ENCODE results near the gene CELF6.
A peak's percentile ranks its signal among the peaks of the same experiment; 100 is the strongest.

Gene CELF6

GRCh38 chr15:72323752-72324151 is 3.8 kb upstream of the CELF6 start:
- H3K4me1 ChIP-seq (ENCODE audit: control insufficient read depth, insufficient read depth, low read length, poor library complexity, severe bottlenecking): peaks cover 8% of the 10 kb centered on the region
- no peak overlapping the region for H3K4me3 ChIP-seq (ENCODE audit: insufficient read depth, low read depth, low read length, poor library complexity, severe bottlenecking)
- no peaks in the 10 kb centered on the region for H3K36me3 ChIP-seq (ENCODE audit: control insufficient read depth, insufficient read depth, low read length)
- no peaks in the 10 kb centered on the region for H3K9me3 ChIP-seq (ENCODE audit: control insufficient read depth, low read length)
- H3K27ac ChIP-seq (ENCODE audit: insufficient read depth, low read length, poor library complexity, severe bottlenecking): no peak overlapping the region
- H3K27me3 ChIP-seq (replicated peaks; ENCODE audit: control insufficient read depth, insufficient read depth, low read length, poor library complexity, severe bottlenecking): no peaks in the 10 kb centered on the region
- DNase-seq: no peak

GRCh38 chr15:72319360-72319984 is 485 bp downstream of the CELF6 start:
- H3K4me3 ChIP-seq (ENCODE audit: insufficient read depth, low read depth, low read length, poor library complexity, severe bottlenecking): no peak overlapping the region
- no peaks in the 10 kb centered on the region for H3K9me3 ChIP-seq (ENCODE audit: control insufficient read depth, low read length)
- H3K4me1 ChIP-seq (ENCODE audit: control insufficient read depth, insufficient read depth, low read length, poor library complexity, severe bottlenecking): peaks cover 8% of the 10 kb centered on the region
- no peak overlapping the region for H3K27ac ChIP-seq (ENCODE audit: insufficient read depth, low read length, poor library complexity, severe bottlenecking)
- H3K36me3 ChIP-seq (ENCODE audit: control insufficient read depth, insufficient read depth, low read length): no peaks in the 10 kb centered on the region
- no peaks in the 10 kb centered on the region for H3K27me3 ChIP-seq (replicated peaks; ENCODE audit: control insufficient read depth, insufficient read depth, low read length, poor library complexity, severe bottlenecking)
- DNase-seq: peak in 2 of 3 donors; percentile 17 to 37

GRCh38 chr15:72318408-72318942 is 1.5 kb downstream of the CELF6 start:
- no peaks in the 10 kb centered on the region for H3K36me3 ChIP-seq (ENCODE audit: control insufficient read depth, insufficient read depth, low read length)
- no peak overlapping the region for H3K4me3 ChIP-seq (ENCODE audit: insufficient read depth, low read depth, low read length, poor library complexity, severe bottlenecking)
- no peak for DNase-seq
- H3K27me3 ChIP-seq (replicated peaks; ENCODE audit: control insufficient read depth, insufficient read depth, low read length, poor library complexity, severe bottlenecking): no peaks in the 10 kb centered on the region
- no peak overlapping the region for H3K27ac ChIP-seq (ENCODE audit: insufficient read depth, low read length, poor library complexity, severe bottlenecking)
- no peaks in the 10 kb centered on the region for H3K9me3 ChIP-seq (ENCODE audit: control insufficient read depth, low read length)
- H3K4me1 ChIP-seq (ENCODE audit: control insufficient read depth, insufficient read depth, low read length, poor library complexity, severe bottlenecking): peaks cover 8% of the 10 kb centered on the region

- Histone ChIP-seq H3K4me1 (ENCODE audit: control insufficient read depth, insufficient read depth, low read length, poor library complexity, severe bottlenecking) (peaks cover 8% of the 10 kb centered on the region), H3K27me3 (replicated peaks; ENCODE audit: control insufficient read depth, insufficient read depth, low read length, poor library complexity, severe bottlenecking) (no peaks in the 10 kb centered on the region), H3K9me3 (ENCODE audit: control insufficient read depth, low read length) (no peaks in the 10 kb centered on the region), H3K27ac (ENCODE audit: insufficient read depth, low read length, poor library complexity, severe bottlenecking) (no peak overlapping the region), H3K4me3 (ENCODE audit: insufficient read depth, low read depth, low read length, poor library complexity, severe bottlenecking) (no peak overlapping the region), H3K36me3 (ENCODE audit: control insufficient read depth, insufficient read depth, low read length) (no peaks in the 10 kb centered on the region)
- no peak for DNase-seq
Observed at GRCh38 chr15:72315706-72316370, 4.1 kb downstream of the CELF6 start.

- no peaks in the 10 kb centered on the region for H3K4me1 ChIP-seq (ENCODE audit: control insufficient read depth, insufficient read depth, low read length, poor library complexity, severe bottlenecking)
- H3K9me3 ChIP-seq (ENCODE audit: control insufficient read depth, low read length): no peaks in the 10 kb centered on the region
- H3K27ac ChIP-seq (ENCODE audit: insufficient read depth, low read length, poor library complexity, severe bottlenecking): no peak overlapping the region
- no peak for DNase-seq
- H3K4me3 ChIP-seq (ENCODE audit: insufficient read depth, low read depth, low read length, poor library complexity, severe bottlenecking): no peak overlapping the region
- H3K27me3 ChIP-seq (replicated peaks; ENCODE audit: control insufficient read depth, insufficient read depth, low read length, poor library complexity, severe bottlenecking): no peaks in the 10 kb centered on the region
- H3K36me3 ChIP-seq (ENCODE audit: control insufficient read depth, insufficient read depth, low read length): no peaks in the 10 kb centered on the region
Observed at GRCh38 chr15:72313881-72314280, 6.1 kb downstream of the CELF6 start.

- Histone ChIP-seq H3K36me3 (ENCODE audit: control insufficient read depth, insufficient read depth, low read length) (no peaks in the 10 kb centered on the region), H3K4me3 (ENCODE audit: insufficient read depth, low read depth, low read length, poor library complexity, severe bottlenecking) (no peak overlapping the region), H3K4me1 (ENCODE audit: control insufficient read depth, insufficient read depth, low read length, poor library complexity, severe bottlenecking) (no peaks in the 10 kb centered on the region), H3K9me3 (ENCODE audit: control insufficient read depth, low read length) (no peaks in the 10 kb centered on the region), H3K27ac (ENCODE audit: insufficient read depth, low read length, poor library complexity, severe bottlenecking) (no peak overlapping the region), H3K27me3 (replicated peaks; ENCODE audit: control insufficient read depth, insufficient read depth, low read length, poor library complexity, severe bottlenecking) (no peaks in the 10 kb centered on the region)
- DNase-seq: no peak
Observed at GRCh38 chr15:72313448-72313840, 6.5 kb downstream of the CELF6 start.

GRCh38 chr15:72312605-72313447 is 7.1 kb downstream of the CELF6 start:
- H3K4me3 ChIP-seq (ENCODE audit: insufficient read depth, low read depth, low read length, poor library complexity, severe bottlenecking): no peak overlapping the region
- H3K9me3 ChIP-seq (ENCODE audit: control insufficient read depth, low read length): no peaks in the 10 kb centered on the region
- no peaks in the 10 kb centered on the region for H3K27me3 ChIP-seq (replicated peaks; ENCODE audit: control insufficient read depth, insufficient read depth, low read length, poor library complexity, severe bottlenecking)
- H3K4me1 ChIP-seq (ENCODE audit: control insufficient read depth, insufficient read depth, low read length, poor library complexity, severe bottlenecking): no peaks in the 10 kb centered on the region
- no peak overlapping the region for H3K27ac ChIP-seq (ENCODE audit: insufficient read depth, low read length, poor library complexity, severe bottlenecking)
- H3K36me3 ChIP-seq (ENCODE audit: control insufficient read depth, insufficient read depth, low read length): no peaks in the 10 kb centered on the region
- DNase-seq: peak; percentile 15 to 34 (median 16)

- H3K27ac ChIP-seq (ENCODE audit: insufficient read depth, low read length, poor library complexity, severe bottlenecking): no peak overlapping the region
- no peak overlapping the region for H3K4me3 ChIP-seq (ENCODE audit: insufficient read depth, low read depth, low read length, poor library complexity, severe bottlenecking)
- no peaks in the 10 kb centered on the region for H3K9me3 ChIP-seq (ENCODE audit: control insufficient read depth, low read length)
- H3K4me1 ChIP-seq (ENCODE audit: control insufficient read depth, insufficient read depth, low read length, poor library complexity, severe bottlenecking): peaks cover 2% of the 10 kb centered on the region
- no peaks in the 10 kb centered on the region for H3K36me3 ChIP-seq (ENCODE audit: control insufficient read depth, insufficient read depth, low read length)
- no peak for DNase-seq
- no peaks in the 10 kb centered on the region for H3K27me3 ChIP-seq (replicated peaks; ENCODE audit: control insufficient read depth, insufficient read depth, low read length, poor library complexity, severe bottlenecking)
Observed at GRCh38 chr15:72307026-72307425, 12.9 kb downstream of the CELF6 start.

- DNase-seq: peak; percentile 21 to 49 (median 29)
Observed at GRCh38 chr15:72306211-72306785, 13.7 kb downstream of the CELF6 start.

More at GRCh38 chr15:72306211-72306785, 13.7 kb downstream of the CELF6 start:
- Histone ChIP-seq H3K27me3 (replicated peaks; ENCODE audit: control insufficient read depth, insufficient read depth, low read length, poor library complexity, severe bottlenecking) (no peaks in the 10 kb centered on the region), H3K36me3 (ENCODE audit: control insufficient read depth, insufficient read depth, low read length) (no peaks in the 10 kb centered on the region), H3K4me1 (ENCODE audit: control insufficient read depth, insufficient read depth, low read length, poor library complexity, severe bottlenecking) (peaks cover 2% of the 10 kb centered on the region), H3K27ac (ENCODE audit: insufficient read depth, low read length, poor library complexity, severe bottlenecking) (no peak overlapping the region), H3K9me3 (ENCODE audit: control insufficient read depth, low read length) (no peaks in the 10 kb centered on the region), H3K4me3 (ENCODE audit: insufficient read depth, low read depth, low read length, poor library complexity, severe bottlenecking) (no peak overlapping the region)

Data from effector memory CD4-positive, alpha-beta T cell (primary cell).